ENCODE measurements around the gene C1QTNF2.

DNA sequence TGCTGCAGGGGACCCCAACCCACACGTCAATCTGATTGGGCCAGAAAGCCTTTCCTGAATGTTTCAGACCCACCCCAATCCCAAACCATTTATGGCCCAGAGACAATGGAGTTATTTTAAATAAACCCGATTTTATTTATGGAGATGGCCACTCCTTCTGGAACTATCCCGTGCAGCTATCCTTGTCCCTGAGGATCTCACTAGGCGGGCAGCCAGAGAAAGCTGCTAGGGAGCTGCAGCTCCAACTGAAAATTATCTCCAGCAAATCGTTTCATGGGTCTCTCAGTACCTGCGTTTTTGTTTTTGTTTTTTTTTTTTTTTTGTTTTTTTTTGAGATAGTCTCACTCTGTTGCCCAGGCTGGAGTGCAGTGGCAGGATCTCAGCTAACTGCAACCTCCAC lies 23.0 kb downstream of the C1QTNF2 start:
- TF ChIP-seq, protein P1, sequence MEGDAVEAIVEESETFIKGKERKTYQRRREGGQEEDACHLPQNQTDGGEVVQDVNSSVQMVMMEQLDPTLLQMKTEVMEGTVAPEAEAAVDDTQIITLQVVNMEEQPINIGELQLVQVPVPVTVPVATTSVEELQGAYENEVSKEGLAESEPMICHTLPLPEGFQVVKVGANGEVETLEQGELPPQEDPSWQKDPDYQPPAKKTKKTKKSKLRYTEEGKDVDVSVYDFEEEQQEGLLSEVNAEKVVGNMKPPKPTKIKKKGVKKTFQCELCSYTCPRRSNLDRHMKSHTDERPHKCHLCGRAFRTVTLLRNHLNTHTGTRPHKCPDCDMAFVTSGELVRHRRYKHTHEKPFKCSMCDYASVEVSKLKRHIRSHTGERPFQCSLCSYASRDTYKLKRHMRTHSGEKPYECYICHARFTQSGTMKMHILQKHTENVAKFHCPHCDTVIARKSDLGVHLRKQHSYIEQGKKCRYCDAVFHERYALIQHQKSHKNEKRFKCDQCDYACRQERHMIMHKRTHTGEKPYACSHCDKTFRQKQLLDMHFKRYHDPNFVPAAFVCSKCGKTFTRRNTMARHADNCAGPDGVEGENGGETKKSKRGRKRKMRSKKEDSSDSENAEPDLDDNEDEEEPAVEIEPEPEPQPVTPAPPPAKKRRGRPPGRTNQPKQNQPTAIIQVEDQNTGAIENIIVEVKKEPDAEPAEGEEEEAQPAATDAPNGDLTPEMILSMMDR (IDR thresholded peaks at IDR 0.05; ENCODE audit: control extremely low read depth in 1 of 3, insufficient read depth in 1 of 3, low read depth in 1 of 3, low read length in 3 of 3) = no peak
- TF ChIP-seq EGR1 (IDR thresholded peaks at IDR 0.05; ENCODE audit: borderline replicate concordance, low read depth, low read length) (no peak), EP300 (IDR thresholded peaks at IDR 0.05; ENCODE audit: borderline replicate concordance in 1 of 2, low read depth in 2 of 2, low read length in 2 of 2) (no peak), EZH2 (IDR thresholded peaks at IDR 0.05; ENCODE audit: low read depth, low read length, severe bottlenecking) (no peak), GABPA (IDR thresholded peaks at IDR 0.05; ENCODE audit: borderline replicate concordance, insufficient read depth, low read length) (no peak), POLR2A (IDR thresholded peaks at IDR 0.05; ENCODE audit: control extremely low read depth in 1 of 2, low read depth in 2 of 2, low read length in 2 of 2) (no peak), SIX5 (IDR thresholded peaks at IDR 0.05; ENCODE audit: low read depth, low read length) (no peak), CREB1 (IDR thresholded peaks at IDR 0.05) (no peak), CEBPB (IDR thresholded peaks at IDR 0.05; ENCODE audit: low read depth, low read length) (no peak), TAF1 (IDR thresholded peaks at IDR 0.05; ENCODE audit: low read depth, low read length) (no peak), POLR2AphosphoS5 (IDR thresholded peaks at IDR 0.05; ENCODE audit: low read depth, low read length) (no peak), CHD2 (IDR thresholded peaks at IDR 0.05; ENCODE audit: low read length) (no peak)
- TF ChIP-seq, protein P2, sequence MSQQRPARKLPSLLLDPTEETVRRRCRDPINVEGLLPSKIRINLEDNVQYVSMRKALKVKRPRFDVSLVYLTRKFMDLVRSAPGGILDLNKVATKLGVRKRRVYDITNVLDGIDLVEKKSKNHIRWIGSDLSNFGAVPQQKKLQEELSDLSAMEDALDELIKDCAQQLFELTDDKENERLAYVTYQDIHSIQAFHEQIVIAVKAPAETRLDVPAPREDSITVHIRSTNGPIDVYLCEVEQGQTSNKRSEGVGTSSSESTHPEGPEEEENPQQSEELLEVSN (IDR thresholded peaks at IDR 0.05) = no peak
